HEK293T (cell line): ENCODE data around the gene IL1R1.
"Not testable (repeated sequence)": the region's sequence is repeated elsewhere in the genome, so short reads cannot be mapped to it uniquely, and the experiment has no call there.

Source experiments
- CTCF ChIA-PET: fragments of 350-600 bp; formaldehyde crosslinking; extraction: SDS; loops from one replicate; lab custom pipeline; 2021; ENCODE audit warnings: antibody characterized with exemption, inconsistent platforms; lab: Yijun Ruan, JAX
- POLR2A ChIA-PET: fragments of 350-600 bp; formaldehyde crosslinking; extraction: SDS; loops from one replicate; lab custom pipeline; 2020; ENCODE audit warnings: antibody characterized with exemption, inconsistent platforms; lab: Yijun Ruan, JAX
- DNase-seq: peaks from one replicate; pipeline ENCODE4 v3.0.0; 2012; ENCODE audit warnings: mixed read lengths; ENCODE audit errors: extremely low spot score
- ARNT ChIP-seq: fragments of 450-650 bp; IDR thresholded peaks from 2 replicates; pipeline ENCODE4 v1.6.1; 2017; ENCODE audit warnings: mild to moderate bottlenecking
- BHLHE40 ChIP-seq: fragments of 450-650 bp; IDR thresholded peaks from 2 replicates; pipeline ENCODE4 v1.6.1; 2016; ENCODE audit warnings: mild to moderate bottlenecking, moderate library complexity, borderline replicate concordance
- CTBP1 ChIP-seq: fragments of 450-650 bp; IDR thresholded peaks from 2 replicates; pipeline ENCODE4 v1.6.1; 2016; ENCODE audit warnings: borderline replicate concordance
- ELF4 ChIP-seq: fragments of 450-650 bp; IDR thresholded peaks from 2 replicates; pipeline ENCODE4 v1.6.1; 2017; ENCODE audit warnings: antibody characterized with exemption
- FOXA1 ChIP-seq: fragments of 450-650 bp; IDR thresholded peaks from 2 replicates; pipeline ENCODE4 v1.6.1; 2016; ENCODE audit warnings: mild to moderate bottlenecking
- FOXK2 ChIP-seq: fragments of 450-650 bp; IDR thresholded peaks from 2 replicates; pipeline ENCODE4 v1.6.1; 2016; ENCODE audit warnings: mild to moderate bottlenecking
- FOXM1 ChIP-seq: fragments of 450-650 bp; IDR thresholded peaks from 2 replicates; pipeline ENCODE4 v1.6.1; 2017; ENCODE audit warnings: mild to moderate bottlenecking, borderline replicate concordance
- HDGF ChIP-seq: fragments of 450-650 bp; IDR thresholded peaks from 2 replicates; pipeline ENCODE4 v1.6.1; 2017; ENCODE audit warnings: antibody characterized with exemption, borderline replicate concordance
- L3MBTL2 ChIP-seq: fragments of 450-650 bp; conservative IDR thresholded peaks from 2 replicates; pipeline ENCODE4 v1.6.1; 2016; ENCODE audit warnings: mild to moderate bottlenecking
- LEF1 ChIP-seq: fragments of 450-650 bp; IDR thresholded peaks from 2 replicates; pipeline ENCODE4 v1.6.1; 2017; ENCODE audit warnings: mild to moderate bottlenecking, borderline replicate concordance
- NFRKB ChIP-seq: fragments of 450-650 bp; IDR thresholded peaks from 2 replicates; pipeline ENCODE4 v1.6.1; 2016; ENCODE audit warnings: mild to moderate bottlenecking, moderate library complexity
- SP1 ChIP-seq: fragments of 450-650 bp; IDR thresholded peaks from 2 replicates; pipeline ENCODE4 v1.6.1; 2017
- SUZ12 ChIP-seq: fragments of 450-650 bp; IDR thresholded peaks from 2 replicates; pipeline ENCODE4 v1.6.1; 2016; ENCODE audit warnings: mild to moderate bottlenecking
- TARDBP ChIP-seq: fragments of 450-650 bp; IDR thresholded peaks from 2 replicates; pipeline ENCODE4 v1.6.1; 2016
- ZNF384 ChIP-seq: fragments of 450-650 bp; IDR thresholded peaks from 2 replicates; pipeline ENCODE4 v1.6.1; 2016
- TF ChIP-seq, protein P1 (sequence below): fragments of 450-650 bp; IDR thresholded peaks from 2 replicates; pipeline ENCODE4 v1.6.1; 2016

IL1R1 gene

DNA sequence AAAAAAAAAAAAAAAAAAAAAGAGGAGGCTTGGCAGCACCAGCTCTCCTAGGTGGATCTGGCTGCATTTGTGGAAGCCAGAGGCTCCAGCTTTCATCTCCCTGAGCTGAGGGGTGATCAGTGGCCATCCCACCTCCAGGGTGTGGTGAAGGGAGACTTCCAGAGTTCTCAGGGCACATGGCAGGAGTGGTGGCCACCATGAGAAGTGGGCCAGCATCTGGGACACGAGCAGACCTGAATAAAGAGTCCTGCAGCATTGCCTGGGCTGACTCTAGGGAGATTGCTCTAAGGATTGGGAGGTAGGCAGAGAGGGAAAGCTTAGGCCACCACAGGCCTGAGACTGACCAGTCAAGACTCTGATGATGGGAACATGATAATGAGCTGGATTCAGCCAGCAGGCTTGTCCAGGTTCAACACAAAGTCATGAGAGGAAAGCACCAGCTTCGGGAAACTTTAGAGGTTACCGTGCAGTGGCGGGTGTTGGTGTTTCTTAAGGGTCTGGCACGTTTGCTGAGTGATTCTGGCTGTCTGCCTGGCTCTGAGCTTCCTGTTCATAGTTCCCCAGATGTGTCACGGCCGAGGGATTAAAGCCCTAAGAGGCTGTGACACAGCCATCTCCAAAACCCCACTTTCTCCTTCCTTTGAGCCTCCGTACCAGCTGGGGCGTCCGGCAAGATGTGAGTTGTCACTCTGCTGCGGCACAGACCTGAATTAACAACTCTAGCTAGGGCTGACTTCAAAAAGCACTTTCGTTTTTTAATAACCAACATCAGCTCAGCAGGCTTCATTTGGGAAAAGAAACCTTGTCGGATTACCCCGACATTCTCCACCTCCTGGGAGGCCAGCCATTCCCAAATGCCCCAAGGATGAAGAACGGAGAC lies 38.3 kb upstream of the IL1R1 start:
- DNase-seq = no peak
- POLR2A ChIA-PET = interaction anchor here (0.7 kb wide), 1 partner anchor 981 kb away, joined by 5 read pairs; no protein-coding TSS in a partner anchor
- TF ChIP-seq CTBP1 (no peak), ARNT (no peak), L3MBTL2 (no peak)
- TF ChIP-seq, protein P1, sequence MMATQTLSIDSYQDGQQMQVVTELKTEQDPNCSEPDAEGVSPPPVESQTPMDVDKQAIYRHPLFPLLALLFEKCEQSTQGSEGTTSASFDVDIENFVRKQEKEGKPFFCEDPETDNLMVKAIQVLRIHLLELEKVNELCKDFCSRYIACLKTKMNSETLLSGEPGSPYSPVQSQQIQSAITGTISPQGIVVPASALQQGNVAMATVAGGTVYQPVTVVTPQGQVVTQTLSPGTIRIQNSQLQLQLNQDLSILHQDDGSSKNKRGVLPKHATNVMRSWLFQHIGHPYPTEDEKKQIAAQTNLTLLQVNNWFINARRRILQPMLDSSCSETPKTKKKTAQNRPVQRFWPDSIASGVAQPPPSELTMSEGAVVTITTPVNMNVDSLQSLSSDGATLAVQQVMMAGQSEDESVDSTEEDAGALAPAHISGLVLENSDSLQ = 0 out of 2 replicates have a peak, but pooled peaks have one; percentile 5
- CTCF ChIA-PET = interaction anchor here (1.7 kb wide), 1 partner anchor 137 kb away, joined by 5 read pairs; no protein-coding TSS in a partner anchor

- DNase-seq = no peak
- TF ChIP-seq TARDBP (no peak), ELF4 (no peak), SP1 (no peak), NFRKB (no peak), LEF1 (no peak), L3MBTL2 (no peak)
- CTCF ChIA-PET = no interaction called here
- POLR2A ChIA-PET = no interaction called here
These were observed 36.4 kb upstream of the IL1R1 start for GRCh38 chr2:102106133-102106556.

GRCh38 chr2:102106813-102107740 lies 35.5 kb upstream of the IL1R1 start:
- POLR2A ChIA-PET = interaction anchor here (1.2 kb wide), 1 partner anchor 35 kb away, joined by 3 read pairs; the partner anchor contains the start of gene IL1R1
- DNase-seq, CTCF ChIA-PET: not testable (repeated sequence)

GRCh38 chr2:102107741-102108070 lies 34.8 kb upstream of the IL1R1 start:
- CTCF ChIA-PET = no interaction called here
- TF ChIP-seq, protein P1 = no peak
- no peak for TF ChIP-seq FOXM1
- no peak for TF ChIP-seq TARDBP
- no peak for TF ChIP-seq ELF4
- no peak for TF ChIP-seq NFRKB
- TF ChIP-seq BHLHE40 = no peak
- no peak for TF ChIP-seq ARNT
- no peak for TF ChIP-seq SUZ12
- TF ChIP-seq LEF1 = no peak
- no peak for TF ChIP-seq FOXK2
- no peak for TF ChIP-seq ZNF384
- TF ChIP-seq HDGF = no peak
- TF ChIP-seq CTBP1 = no peak
- TF ChIP-seq L3MBTL2 = no peak
- no peak for TF ChIP-seq FOXA1
- TF ChIP-seq SP1 = no peak
- DNase-seq = no peak
- POLR2A ChIA-PET = interaction anchor here (1.2 kb wide), 1 partner anchor 35 kb away, joined by 3 read pairs; the partner anchor contains the start of gene IL1R1

- ChIA-PET POLR2A (no interaction called here), CTCF (interaction anchor here (0.7 kb wide), 1 partner anchor 552 kb away, joined by 3 read pairs; no protein-coding TSS in a partner anchor)
- DNase-seq = no peak
- no peak for TF ChIP-seq BHLHE40
- no peak for TF ChIP-seq ELF4
- TF ChIP-seq FOXK2 = no peak
- no peak for TF ChIP-seq TARDBP
- TF ChIP-seq HDGF = no peak
- TF ChIP-seq FOXM1 = no peak
- no peak for TF ChIP-seq FOXA1
- no peak for TF ChIP-seq LEF1
- TF ChIP-seq NFRKB = no peak
- TF ChIP-seq L3MBTL2 = no peak
- TF ChIP-seq ARNT = no peak
- no peak for TF ChIP-seq SP1
- TF ChIP-seq CTBP1 = no peak
- TF ChIP-seq SUZ12 = no peak
- TF ChIP-seq ZNF384 = no peak
- TF ChIP-seq, protein P1 = no peak
These were observed 33.5 kb upstream of the IL1R1 start for GRCh38 chr2:102109016-102109415.

GRCh38 chr2:102110171-102110570 lies 32.4 kb upstream of the IL1R1 start:
- CTCF ChIA-PET = interaction anchor here (0.6 kb wide), 1 partner anchor 57 kb away, joined by 3 read pairs; no protein-coding TSS in a partner anchor
- POLR2A ChIA-PET = no interaction called here
- no peak for DNase-seq
- no peak for TF ChIP-seq BHLHE40
- no peak for TF ChIP-seq NFRKB
- TF ChIP-seq CTBP1 = no peak
- no peak for TF ChIP-seq ZNF384
- TF ChIP-seq TARDBP = no peak
- no peak for TF ChIP-seq ELF4
